ENCODE results near the gene SYT1. TPM values are rescaled to one million over a fixed set of nuclear protein-coding genes. Genes with fewer than 3 reads are reported as not detected.

SYT1 gene
- total and polyA plus RNA-seq, 2 experiments from 2014 or later: 48.7 to 51.7 TPM

DNA sequence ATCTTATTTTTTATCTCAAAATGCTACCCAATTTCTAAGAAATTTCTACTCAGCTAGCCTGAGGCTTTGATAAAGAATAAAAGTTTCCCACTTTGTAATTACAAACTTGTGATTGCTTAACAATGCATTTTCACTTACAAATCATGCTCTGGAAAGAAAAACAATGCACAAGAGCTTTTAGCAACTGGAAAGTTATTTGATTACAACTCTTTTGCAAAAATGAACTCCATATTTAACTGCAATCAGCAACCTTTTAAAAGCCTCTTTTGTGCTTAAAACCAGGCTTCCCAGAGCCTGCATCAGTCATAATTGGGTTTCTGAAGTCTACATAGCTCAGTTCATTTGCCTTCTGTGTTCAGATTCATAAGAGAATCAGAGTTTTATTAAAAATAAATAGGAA lies 431.0 kb downstream of the SYT1 start:
- peaks cover 11% of the 10 kb centered on the region; the same call in 2 of the 3 replicates for H3K36me3 Mint-ChIP-seq (ENCODE audit: low read depth)
- no peaks in the 10 kb centered on the region for H4K20me1 ChIP-seq (replicated peaks; ENCODE audit: insufficient read depth)
- H3K79me2 ChIP-seq (replicated peaks; ENCODE audit: insufficient read depth): no peaks in the 10 kb centered on the region
- H3K4me2 ChIP-seq: no peak overlapping the region
- no peaks in the 10 kb centered on the region for H3K36me3 ChIP-seq (ENCODE audit: insufficient read depth)
- no peaks in the 10 kb centered on the region for H3K9me3 Mint-ChIP-seq
- H3K9me2 ChIP-seq (ENCODE audit: insufficient read depth): no peaks in the 10 kb centered on the region
- H3K27me3 Mint-ChIP-seq (ENCODE audit: insufficient read depth, low read depth, poor library complexity): no peaks in the 10 kb centered on the region
- no peak overlapping the region for H3K27ac ChIP-seq (ENCODE audit: low read depth)
- no peak for ATAC-seq
- peaks cover 5% of the 10 kb centered on the region; the same call in 1 of the 2 replicates for H3K4me1 ChIP-seq (ENCODE audit: insufficient read depth)
- H3F3A ChIP-seq (replicated peaks; ENCODE audit: low read depth): no peaks in the 10 kb centered on the region
- no peak overlapping the region for H3K4me3 Mint-ChIP-seq
- H3K27ac Mint-ChIP-seq: no peak overlapping the region
- DNase-seq (ENCODE audit: low spot score): no peak
- TF ChIP-seq CREB1 (CRISPR knock-in tag; IDR thresholded peaks at IDR 0.05; ENCODE audit: low read depth) (no peak), JUNB (IDR thresholded peaks at IDR 0.05; ENCODE audit: unreplicated experiment) (no peak), ZNF331 (CRISPR knock-in tag; IDR thresholded peaks at IDR 0.05; ENCODE audit: low read depth) (no peak), STAT1 (IDR thresholded peaks at IDR 0.05; ENCODE audit: unreplicated experiment) (no peak), EZH2phosphoT487 (IDR thresholded peaks at IDR 0.05; ENCODE audit: unreplicated experiment) (no peak), ZNF114 (CRISPR knock-in tag; IDR thresholded peaks at IDR 0.05) (no peak)
- TF ChIP-seq, protein P1, sequence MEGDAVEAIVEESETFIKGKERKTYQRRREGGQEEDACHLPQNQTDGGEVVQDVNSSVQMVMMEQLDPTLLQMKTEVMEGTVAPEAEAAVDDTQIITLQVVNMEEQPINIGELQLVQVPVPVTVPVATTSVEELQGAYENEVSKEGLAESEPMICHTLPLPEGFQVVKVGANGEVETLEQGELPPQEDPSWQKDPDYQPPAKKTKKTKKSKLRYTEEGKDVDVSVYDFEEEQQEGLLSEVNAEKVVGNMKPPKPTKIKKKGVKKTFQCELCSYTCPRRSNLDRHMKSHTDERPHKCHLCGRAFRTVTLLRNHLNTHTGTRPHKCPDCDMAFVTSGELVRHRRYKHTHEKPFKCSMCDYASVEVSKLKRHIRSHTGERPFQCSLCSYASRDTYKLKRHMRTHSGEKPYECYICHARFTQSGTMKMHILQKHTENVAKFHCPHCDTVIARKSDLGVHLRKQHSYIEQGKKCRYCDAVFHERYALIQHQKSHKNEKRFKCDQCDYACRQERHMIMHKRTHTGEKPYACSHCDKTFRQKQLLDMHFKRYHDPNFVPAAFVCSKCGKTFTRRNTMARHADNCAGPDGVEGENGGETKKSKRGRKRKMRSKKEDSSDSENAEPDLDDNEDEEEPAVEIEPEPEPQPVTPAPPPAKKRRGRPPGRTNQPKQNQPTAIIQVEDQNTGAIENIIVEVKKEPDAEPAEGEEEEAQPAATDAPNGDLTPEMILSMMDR (conservative IDR thresholded peaks at IDR 0.05; ENCODE audit: low read depth in 2 of 2): no peak
- TF ChIP-seq, protein P2, sequence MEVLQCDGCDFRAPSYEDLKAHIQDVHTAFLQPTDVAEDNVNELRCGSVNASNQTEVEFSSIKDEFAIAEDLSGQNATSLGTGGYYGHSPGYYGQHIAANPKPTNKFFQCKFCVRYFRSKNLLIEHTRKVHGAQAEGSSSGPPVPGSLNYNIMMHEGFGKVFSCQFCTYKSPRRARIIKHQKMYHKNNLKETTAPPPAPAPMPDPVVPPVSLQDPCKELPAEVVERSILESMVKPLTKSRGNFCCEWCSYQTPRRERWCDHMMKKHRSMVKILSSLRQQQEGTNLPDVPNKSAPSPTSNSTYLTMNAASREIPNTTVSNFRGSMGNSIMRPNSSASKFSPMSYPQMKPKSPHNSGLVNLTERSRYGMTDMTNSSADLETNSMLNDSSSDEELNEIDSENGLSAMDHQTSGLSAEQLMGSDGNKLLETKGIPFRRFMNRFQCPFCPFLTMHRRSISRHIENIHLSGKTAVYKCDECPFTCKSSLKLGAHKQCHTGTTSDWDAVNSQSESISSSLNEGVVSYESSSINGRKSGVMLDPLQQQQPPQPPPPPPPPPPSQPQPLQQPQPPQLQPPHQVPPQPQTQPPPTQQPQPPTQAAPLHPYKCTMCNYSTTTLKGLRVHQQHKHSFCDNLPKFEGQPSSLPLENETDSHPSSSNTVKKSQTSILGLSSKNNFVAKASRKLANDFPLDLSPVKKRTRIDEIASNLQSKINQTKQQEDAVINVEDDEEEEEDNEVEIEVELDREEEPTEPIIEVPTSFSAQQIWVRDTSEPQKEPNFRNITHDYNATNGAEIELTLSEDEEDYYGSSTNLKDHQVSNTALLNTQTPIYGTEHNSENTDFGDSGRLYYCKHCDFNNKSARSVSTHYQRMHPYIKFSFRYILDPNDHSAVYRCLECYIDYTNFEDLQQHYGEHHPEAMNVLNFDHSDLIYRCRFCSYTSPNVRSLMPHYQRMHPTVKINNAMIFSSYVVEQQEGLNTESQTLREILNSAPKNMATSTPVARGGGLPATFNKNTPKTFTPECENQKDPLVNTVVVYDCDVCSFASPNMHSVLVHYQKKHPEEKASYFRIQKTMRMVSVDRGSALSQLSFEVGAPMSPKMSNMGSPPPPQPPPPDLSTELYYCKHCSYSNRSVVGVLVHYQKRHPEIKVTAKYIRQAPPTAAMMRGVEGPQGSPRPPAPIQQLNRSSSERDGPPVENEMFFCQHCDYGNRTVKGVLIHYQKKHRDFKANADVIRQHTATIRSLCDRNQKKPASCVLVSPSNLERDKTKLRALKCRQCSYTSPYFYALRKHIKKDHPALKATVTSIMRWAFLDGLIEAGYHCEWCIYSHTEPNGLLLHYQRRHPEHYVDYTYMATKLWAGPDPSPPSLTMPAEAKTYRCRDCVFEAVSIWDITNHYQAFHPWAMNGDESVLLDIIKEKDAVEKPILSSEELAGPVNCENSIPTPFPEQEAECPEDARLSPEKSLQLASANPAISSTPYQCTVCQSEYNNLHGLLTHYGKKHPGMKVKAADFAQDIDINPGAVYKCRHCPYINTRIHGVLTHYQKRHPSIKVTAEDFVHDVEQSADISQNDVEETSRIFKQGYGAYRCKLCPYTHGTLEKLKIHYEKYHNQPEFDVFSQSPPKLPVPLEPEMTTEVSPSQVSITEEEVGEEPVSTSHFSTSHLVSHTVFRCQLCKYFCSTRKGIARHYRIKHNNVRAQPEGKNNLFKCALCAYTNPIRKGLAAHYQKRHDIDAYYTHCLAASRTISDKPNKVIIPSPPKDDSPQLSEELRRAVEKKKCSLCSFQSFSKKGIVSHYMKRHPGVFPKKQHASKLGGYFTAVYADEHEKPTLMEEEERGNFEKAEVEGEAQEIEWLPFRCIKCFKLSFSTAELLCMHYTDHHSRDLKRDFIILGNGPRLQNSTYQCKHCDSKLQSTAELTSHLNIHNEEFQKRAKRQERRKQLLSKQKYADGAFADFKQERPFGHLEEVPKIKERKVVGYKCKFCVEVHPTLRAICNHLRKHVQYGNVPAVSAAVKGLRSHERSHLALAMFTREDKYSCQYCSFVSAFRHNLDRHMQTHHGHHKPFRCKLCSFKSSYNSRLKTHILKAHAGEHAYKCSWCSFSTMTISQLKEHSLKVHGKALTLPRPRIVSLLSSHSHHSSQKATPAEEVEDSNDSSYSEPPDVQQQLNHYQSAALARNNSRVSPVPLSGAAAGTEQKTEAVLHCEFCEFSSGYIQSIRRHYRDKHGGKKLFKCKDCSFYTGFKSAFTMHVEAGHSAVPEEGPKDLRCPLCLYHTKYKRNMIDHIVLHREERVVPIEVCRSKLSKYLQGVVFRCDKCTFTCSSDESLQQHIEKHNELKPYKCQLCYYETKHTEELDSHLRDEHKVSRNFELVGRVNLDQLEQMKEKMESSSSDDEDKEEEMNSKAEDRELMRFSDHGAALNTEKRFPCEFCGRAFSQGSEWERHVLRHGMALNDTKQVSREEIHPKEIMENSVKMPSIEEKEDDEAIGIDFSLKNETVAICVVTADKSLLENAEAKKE (CRISPR knock-in tag; IDR thresholded peaks at IDR 0.05): no peak
- H3K27me3 ChIP-seq (ENCODE audit: insufficient read depth): no peaks in the 10 kb centered on the region
- no peak overlapping the region for H2AFZ ChIP-seq
- no peak overlapping the region for H3K4me3 ChIP-seq
- H3K4me1 Mint-ChIP-seq: peaks cover 13% of the 10 kb centered on the region
